Measurements from ENCODE around the gene ZNF496.

DNA sequence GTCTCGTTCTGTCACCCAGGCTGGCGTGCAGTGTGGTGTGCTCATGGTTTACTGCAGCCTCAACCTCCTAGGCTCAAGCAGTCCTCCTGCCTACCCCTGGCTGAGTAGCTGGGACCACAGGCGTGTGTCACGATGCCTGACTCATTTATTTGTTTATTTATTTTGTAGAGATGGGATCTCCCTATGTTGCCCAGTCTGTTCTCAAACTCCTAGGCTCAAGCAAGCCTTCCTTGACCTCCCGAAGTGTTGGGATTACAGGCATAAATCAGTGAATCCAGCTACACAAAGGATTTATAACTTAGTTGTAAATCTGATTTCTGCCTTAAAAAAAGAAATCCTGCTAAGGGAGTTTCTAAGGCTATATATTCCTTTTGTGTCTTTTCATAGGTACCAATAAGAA lies 30.5 kb upstream of the ZNF496 start:
- TF ChIP-seq POLR2A (IDR thresholded peaks at IDR 0.05) = no peak
- TF ChIP-seq CTCF (IDR thresholded peaks at IDR 0.05) = no peak
